ENCODE results near the gene CPEB1. TPM values are rescaled to one million over a fixed set of nuclear protein-coding genes. Genes with fewer than 3 reads are reported as not detected.

The CPEB1 gene
- total and polyA plus RNA-seq, 2 of the 13 experiments (the other 11 are each of a cell fraction or from before 2014, with no cell fraction given) = 0.03 to 0.07 TPM

GRCh38 chr15:82599862-82600261 lies 47.3 kb downstream of the CPEB1 start (continued):
- TF ChIP-seq ZNF124 (CRISPR knock-in tag; IDR thresholded peaks at IDR 0.05) (no peak), SP4 (CRISPR knock-in tag; IDR thresholded peaks at IDR 0.05) (no peak), ZNF101 (CRISPR knock-in tag; IDR thresholded peaks at IDR 0.05; ENCODE audit: borderline replicate concordance, low read depth) (no peak), SNRNP70 (IDR thresholded peaks at IDR 0.05; ENCODE audit: low read depth, low read length) (no peak), MAFK (conservative IDR thresholded peaks at IDR 0.05 in 1 of 2, IDR thresholded peaks at IDR 0.05 in 1 of 2; ENCODE audit: low read length in 2 of 2) (no peak), ZFP41 (CRISPR knock-in tag; IDR thresholded peaks at IDR 0.05; ENCODE audit: borderline replicate concordance) (no peak), ARNT2 (CRISPR knock-in tag; IDR thresholded peaks at IDR 0.05; ENCODE audit: low read depth) (no peak), ZBTB38 (CRISPR knock-in tag; IDR thresholded peaks at IDR 0.05) (no peak)

GRCh38 chr15:82597815-82598214 lies 49.3 kb downstream of the CPEB1 start:
- Histone ChIP-seq H3K27ac (ENCODE audit: extremely low read length, insufficient read depth, low read length) (no peak overlapping the region), H3K9ac (ENCODE audit: insufficient read depth, low read depth, low read length) (no peak overlapping the region), H3K4me3 (replicated peaks in 1 of 3; ENCODE audit: insufficient read depth in 1 of 3, low read depth in 2 of 3, low read length in 3 of 3) (no peak overlapping the region), H3K9me3 (ENCODE audit: low read length) (no peaks in the 10 kb centered on the region), H3K79me2 (ENCODE audit: insufficient read depth, low read length) (no peaks in the 10 kb centered on the region), H2AFZ (ENCODE audit: low read length) (no peak overlapping the region), H3K27me3 (ENCODE audit: control insufficient read depth in 1 of 2, insufficient read depth in 2 of 2, low read length in 2 of 2) (peaks cover 0 to 3% of the 10 kb centered on the region in 2 experiments; a peak in 2 of 5 replicates), H3K4me2 (ENCODE audit: low read depth, low read length) (no peak overlapping the region), H3K4me1 (ENCODE audit: insufficient read depth, low read length) (no peaks in the 10 kb centered on the region), H4K20me1 (ENCODE audit: insufficient read depth, low read length) (no peaks in the 10 kb centered on the region), H3K36me3 (replicated peaks in 1 of 2; ENCODE audit: control insufficient read depth in 1 of 2, insufficient read depth in 2 of 2, low read length in 2 of 2) (no peaks in the 10 kb centered on the region)
- ATAC-seq = no peak
- no TSS peak for BruUV-seq (replicated peaks)
- in situ Hi-C loops (cut with HindIII; ENCODE audit: extremely low pct_ligation_motif_present, low pct_unique_long_range_greater_than_20kb) (no loop called here), intact Hi-C loops (cut with micrococcal nuclease; ENCODE audit: unreplicated experiment) (no loop called here)
- ChIA-PET CTCF (ENCODE audit: low intra/inter-chr PET ratio, low total read pairs) (no interaction called here), POLR2A (no interaction called here)
- TF ChIP-seq ZNF782 (CRISPR knock-in tag; IDR thresholded peaks at IDR 0.05; ENCODE audit: borderline replicate concordance) = no peak
- TF ChIP-seq ZSCAN31 (CRISPR knock-in tag; IDR thresholded peaks at IDR 0.05; ENCODE audit: low read depth) = no peak
- TF ChIP-seq SP1 (IDR thresholded peaks at IDR 0.05) = no peak
- no peak for TF ChIP-seq SP1 (CRISPR knock-in tag; IDR thresholded peaks at IDR 0.05)
- no peak for TF ChIP-seq ISL2 (CRISPR knock-in tag; IDR thresholded peaks at IDR 0.05)
- no peak for TF ChIP-seq ZBTB42 (CRISPR knock-in tag; IDR thresholded peaks at IDR 0.05)
- TF ChIP-seq CEBPB (IDR thresholded peaks at IDR 0.05; ENCODE audit: borderline replicate concordance, low read depth, low read length) = no peak
- no peak for TF ChIP-seq ATF3 (CRISPR knock-in tag; IDR thresholded peaks at IDR 0.05)
- TF ChIP-seq DNMT3B (CRISPR knock-in tag; conservative IDR thresholded peaks at IDR 0.05) = no peak
- no peak for TF ChIP-seq ZNF775 (CRISPR knock-in tag; IDR thresholded peaks at IDR 0.05; ENCODE audit: borderline replicate concordance)
- TF ChIP-seq PHF21A (CRISPR knock-in tag; IDR thresholded peaks at IDR 0.05) = no peak
- TF ChIP-seq BRD4 (CRISPR knock-in tag; IDR thresholded peaks at IDR 0.05) = no peak
- no peak for TF ChIP-seq ZBTB26 (CRISPR knock-in tag; IDR thresholded peaks at IDR 0.05; ENCODE audit: borderline replicate concordance)
- TF ChIP-seq ZNF556 (CRISPR knock-in tag; IDR thresholded peaks at IDR 0.05; ENCODE audit: borderline replicate concordance) = no peak
- no peak for TF ChIP-seq ZBTB37 (CRISPR knock-in tag; IDR thresholded peaks at IDR 0.05)
- no peak for TF ChIP-seq ZC3H13 (CRISPR knock-in tag; IDR thresholded peaks at IDR 0.05)
- no peak for FAIRE-seq
- 95% methylated on average over 2 of the region's 2 CpGs for WGBS (ENCODE audit: low lambda C conversion rate)
- no peak for DNase-seq (ENCODE audit: low spot score)

All from HepG2 (cell line).